GM12878 (cell line): ENCODE results near the gene SLC25A11.

Experiments used
- ATF7 ChIP-seq: fragments of 450-650 bp; IDR thresholded peaks from 2 replicates; pipeline ENCODE4 v1.6.1; 2016; ENCODE audit warnings: low read depth, mild to moderate bottlenecking
- CHD4 ChIP-seq: fragments of 200-600 bp; sonication (generic); IDR thresholded peaks from 2 replicates; pipeline ENCODE4 v1.6.1; 2016; ENCODE audit warnings: mild to moderate bottlenecking
- RBBP5 ChIP-seq: fragments of 200-600 bp; sonication (generic); conservative IDR thresholded peaks from 2 replicates; pipeline ENCODE4 v1.6.1; 2016

GRCh38 chr17:4938069-4938491 is 1.8 kb downstream of the SLC25A11 start:
- no peak for TF ChIP-seq CHD4
- TF ChIP-seq RBBP5, result no peak
- TF ChIP-seq ATF7, result no peak
